CD8-positive, alpha-beta memory T cell (primary cell): ENCODE results near the gene TAX1BP1. TPM values are rescaled to one million over a fixed set of nuclear protein-coding genes. Genes with fewer than 3 reads are reported as not detected.
A peak's percentile ranks its signal among the peaks of the same experiment; 100 is the strongest.

ENCODE experiments used
- CTCF ChIA-PET: fragments of 350-600 bp; sonication (Branson Sonifier 250); formaldehyde crosslinking; loops from one replicate; lab custom pipeline; 2021; ENCODE audit warnings: antibody characterized with exemption; lab: Charles Lee
- POLR2A ChIA-PET: fragments of 350-600 bp; sonication (Branson Sonifier 250); formaldehyde crosslinking; loops from one replicate; lab custom pipeline; 2021; ENCODE audit warnings: antibody characterized with exemption; lab: Charles Lee
- DNase-seq, 5 donors: peaks; one replicate each; pipeline versions ENCODE4 v3.0.0 to v3.0.0-alpha.2; 2020 to 2022; ENCODE audit warnings: mixed read lengths in 1 of 5
- H3K27ac ChIP-seq: one replicate; pipeline ENCODE4 v1.7.0; 2013; ENCODE audit warnings: low read depth, mild to moderate bottlenecking, low read length, moderate library complexity
- H3K27me3 ChIP-seq: 2 replicates; pipeline ENCODE4 v1.7.0; 2013; ENCODE audit warnings: low read length, mild to moderate bottlenecking; ENCODE audit not compliant: insufficient read depth, poor library complexity, severe bottlenecking
- H3K36me3 ChIP-seq: 2 replicates; pipeline ENCODE4 v1.7.0; 2013; ENCODE audit warnings: mild to moderate bottlenecking, low read length, moderate library complexity; ENCODE audit not compliant: insufficient read depth
- H3K4me1 ChIP-seq: 2 replicates; pipeline ENCODE4 v1.7.0; 2013; ENCODE audit warnings: mild to moderate bottlenecking, low read length, moderate library complexity; ENCODE audit not compliant: insufficient read depth
- H3K4me3 ChIP-seq: 2 replicates; pipeline ENCODE4 v1.7.0; 2013; ENCODE audit warnings: mild to moderate bottlenecking, low read length
- H3K9me3 ChIP-seq: 2 replicates; pipeline ENCODE4 v1.7.0; 2013; ENCODE audit warnings: mild to moderate bottlenecking, low read length
- H3K27ac Mint-ChIP-seq, 8 donors: one replicate each; pipeline ENCODE4 v1.8.0; 2020 to 2021; ENCODE audit warnings: mixed read lengths in 8 of 8, mild to moderate bottlenecking in 6 of 8, inconsistent platforms in 3 of 8, moderate library complexity in 3 of 8
- H3K27me3 Mint-ChIP-seq, 2 donors: one replicate each; pipeline ENCODE4 v1.8.0; 2020 to 2021; ENCODE audit warnings: mixed read lengths in 2 of 2, mild to moderate bottlenecking in 1 of 2, moderate library complexity in 1 of 2
- H3K36me3 Mint-ChIP-seq, 3 donors: one replicate each; pipeline ENCODE4 v1.8.0; 2020 to 2021; ENCODE audit warnings: mixed read lengths in 3 of 3, inconsistent platforms in 1 of 3, mild to moderate bottlenecking in 1 of 3
- H3K4me1 Mint-ChIP-seq, 3 donors: one replicate each; pipeline ENCODE4 v1.8.0; 2020 to 2021; ENCODE audit warnings: mixed read lengths in 3 of 3, inconsistent platforms in 1 of 3, mild to moderate bottlenecking in 1 of 3
- H3K4me3 Mint-ChIP-seq, 7 donors: one replicate each; pipeline ENCODE4 v1.8.0; 2020 to 2021; ENCODE audit warnings: mixed read lengths in 7 of 7, mild to moderate bottlenecking in 6 of 7, moderate library complexity in 4 of 7, inconsistent platforms in 2 of 7
- H3K9me3 Mint-ChIP-seq, 5 donors: one replicate each; pipeline ENCODE4 v1.8.0; 2020 to 2022; ENCODE audit warnings: mixed read lengths in 5 of 5, mild to moderate bottlenecking in 3 of 5, moderate library complexity in 2 of 5, inconsistent platforms in 1 of 5
- polyA plus RNA-seq: library from polyadenylated mRNA; unstranded; fragments of 300-500 nt; fragmentation: Illumina TruSeq; gene quantifications from one replicate; pipeline ENCODE4 v1.2.3, GENCODE V29; 2021
- total RNA-seq, 2 experiments: library from RNA; stranded (reverse); gene quantifications; one replicate each; pipeline ENCODE4 v1.2.3, GENCODE V29; 2021

The TAX1BP1 gene
- 10 to 100 TPM; 80.8 to 82.1 TPM for total RNA-seq
- polyA plus RNA-seq = 135 TPM

DNA sequence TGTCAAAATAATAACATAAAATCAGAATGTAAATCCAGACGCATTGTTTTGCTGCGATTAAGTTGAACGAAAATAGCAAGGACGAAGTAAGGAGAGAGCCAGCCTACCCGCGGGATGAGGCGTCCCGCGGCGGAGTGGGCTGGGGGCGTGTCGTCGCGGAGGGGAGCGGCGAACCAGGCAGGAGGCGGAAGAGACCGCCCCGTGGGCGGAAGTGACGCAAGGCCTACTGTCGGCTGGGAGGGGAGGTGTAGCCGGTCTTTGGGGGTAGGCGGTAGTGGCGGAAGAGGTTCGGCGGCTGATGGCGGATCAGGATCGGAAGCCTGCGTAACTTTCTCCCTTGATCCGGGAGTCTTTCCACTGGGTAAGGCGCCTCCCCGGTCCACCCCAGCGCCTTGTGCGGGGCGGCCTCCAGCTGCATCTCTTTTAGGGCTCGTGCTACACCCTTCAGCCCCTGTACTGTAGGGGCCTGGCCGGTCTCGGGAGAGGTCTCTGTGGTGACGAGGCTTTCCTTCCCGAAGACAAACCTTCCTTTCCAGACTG lies at the start of gene TAX1BP1:
TSS of gene TAX1BP1 (plus strand) at position 254 of the 540 bp plus-strand sequence. CDS start 8,363 bp downstream, outside the sequence.
- H3K4me3 Mint-ChIP-seq = peak within 1 kb of the TSS; percentile 97 to 99 (median 99)

DNA sequence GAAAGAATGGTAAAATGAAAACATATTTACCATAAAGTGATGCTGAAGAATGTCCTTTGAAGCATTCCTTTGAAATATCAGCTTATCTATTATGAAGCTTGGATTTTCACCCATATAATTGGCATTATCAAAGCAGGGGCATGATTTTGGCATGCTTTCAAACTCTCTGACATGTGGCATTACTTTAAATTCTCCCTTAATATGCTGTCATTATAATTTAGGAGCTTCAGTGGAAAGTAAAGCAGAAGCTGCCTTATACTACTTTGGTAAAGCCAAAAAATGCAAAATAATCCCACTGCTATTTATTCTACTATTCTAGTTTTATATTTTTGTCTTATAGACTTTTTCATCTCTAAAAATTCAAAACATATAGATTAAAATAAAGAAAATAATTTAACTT lies 49.3 kb upstream of the TAX1BP1 start:
- Histone ChIP-seq H3K27ac (no peak overlapping the region), H3K4me1 (no peaks in the 10 kb centered on the region), H3K36me3 (no peaks in the 10 kb centered on the region), H3K27me3 (no peaks in the 10 kb centered on the region), H3K9me3 (no peaks in the 10 kb centered on the region), H3K4me3 (no peak overlapping the region)
- Mint-ChIP-seq H3K27ac (no peak overlapping the region), H3K4me3 (no peak overlapping the region), H3K27me3 (peaks cover 12 to 24% of the 10 kb centered on the region in 2 donors), H3K4me1 (no peaks in the 10 kb centered on the region), H3K36me3 (peaks cover 0 to 5% (median 0%) of the 10 kb centered on the region in 3 donors), H3K9me3 (peaks cover 0 to 6% (median 4%) of the 10 kb centered on the region in 5 donors)
- ChIA-PET POLR2A (no interaction called here), CTCF (no interaction called here)
- no peak for DNase-seq

More for the DNA sequence above, at the start of gene TAX1BP1:
- H3K4me1 ChIP-seq = peaks cover 18% of the 10 kb centered on the region
- H3K27ac ChIP-seq = peak within 1 kb of the TSS; percentile 97
- peaks cover 40 to 50% (median 43%) of the 10 kb centered on the region in 3 donors for H3K4me1 Mint-ChIP-seq
- H3K4me3 ChIP-seq = peak within 1 kb of the TSS; percentile 62
- H3K36me3 ChIP-seq = no peaks in the 10 kb centered on the region
- peaks cover 0 to 3% of the 10 kb centered on the region in 2 donors for H3K27me3 Mint-ChIP-seq
- DNase-seq = peak; percentile 93 to 97 (median 95)
- no peaks in the 10 kb centered on the region for H3K9me3 Mint-ChIP-seq
- peak within 1 kb of the TSS; percentile 94 to 99 (median 98) for H3K27ac Mint-ChIP-seq
- H3K27me3 ChIP-seq = no peaks in the 10 kb centered on the region
- POLR2A ChIA-PET = interaction anchor here (1.2 to 2.7 kb wide), 2 partner anchors 77 to 1539 kb away, joined by 5 to 35 read pairs; partner anchors contain the start of gene HIBADH
- CTCF ChIA-PET = interaction anchor here (2.4 kb wide), 1 partner anchor 77 kb away, joined by 15 read pairs; the partner anchor contains the start of gene HIBADH
- H3K36me3 Mint-ChIP-seq = peaks cover 0 to 27% (median 3%) of the 10 kb centered on the region in 3 donors
- no peaks in the 10 kb centered on the region for H3K9me3 ChIP-seq

DNA sequence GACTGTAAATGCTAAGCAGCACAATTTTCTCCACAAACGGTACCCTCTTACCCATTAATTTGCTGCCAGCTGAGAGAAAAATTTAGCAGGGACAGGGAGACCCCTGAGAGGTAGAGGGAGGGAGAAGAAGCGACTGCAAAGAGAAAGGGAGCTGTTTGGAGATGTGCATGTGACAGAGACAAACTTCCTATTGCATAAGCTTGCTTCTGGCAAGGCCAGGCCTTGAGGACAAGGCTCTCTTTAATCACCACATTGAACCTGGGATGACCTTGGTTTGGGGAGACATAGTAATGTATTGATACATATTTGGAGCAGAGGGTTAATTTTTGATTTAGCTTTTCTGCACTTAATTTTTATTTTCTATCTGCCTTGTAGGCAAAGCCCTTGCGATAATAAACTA lies 46.2 kb upstream of the TAX1BP1 start:
- Mint-ChIP-seq H3K27me3 (peaks cover 5 to 12% of the 10 kb centered on the region in 2 donors), H3K4me1 (no peaks in the 10 kb centered on the region), H3K36me3 (peaks cover 0 to 2% (median 0%) of the 10 kb centered on the region in 3 donors), H3K4me3 (no peak overlapping the region), H3K27ac (no peak overlapping the region), H3K9me3 (no peaks in the 10 kb centered on the region)
- Histone ChIP-seq H3K9me3 (no peaks in the 10 kb centered on the region), H3K27me3 (no peaks in the 10 kb centered on the region), H3K36me3 (no peaks in the 10 kb centered on the region), H3K27ac (no peak overlapping the region), H3K4me3 (no peak overlapping the region), H3K4me1 (no peaks in the 10 kb centered on the region)
- POLR2A ChIA-PET = no interaction called here
- no peak for DNase-seq
- CTCF ChIA-PET = no interaction called here

DNA sequence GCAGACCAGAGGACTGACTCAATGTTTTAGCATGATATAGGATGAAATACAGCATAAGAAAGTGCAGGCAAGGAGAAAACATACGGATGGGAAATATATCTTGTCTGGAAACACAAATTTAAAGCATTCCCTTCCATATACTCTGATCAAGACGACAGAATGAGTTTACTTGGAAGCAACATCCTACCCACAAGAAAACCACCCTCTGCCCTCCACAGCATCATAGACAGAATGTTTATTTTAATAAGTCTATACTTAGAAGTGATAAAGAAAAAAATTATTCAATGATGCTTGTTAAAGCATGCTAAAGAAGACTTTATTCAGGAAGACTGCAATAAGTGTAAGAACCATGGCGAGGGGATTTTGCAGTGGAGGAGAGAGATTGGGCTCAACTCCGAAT lies 44.9 kb upstream of the TAX1BP1 start:
- no peak overlapping the region for H3K4me3 ChIP-seq
- no peaks in the 10 kb centered on the region for H3K4me1 Mint-ChIP-seq
- POLR2A ChIA-PET = no interaction called here
- H3K4me1 ChIP-seq = no peaks in the 10 kb centered on the region
- peaks cover under 1 to 3% of the 10 kb centered on the region in 2 donors for H3K27me3 Mint-ChIP-seq
- H3K27ac Mint-ChIP-seq = no peak overlapping the region
- DNase-seq = no peak
- H3K27ac ChIP-seq = no peak overlapping the region
- CTCF ChIA-PET = no interaction called here
- H3K9me3 ChIP-seq = no peaks in the 10 kb centered on the region
- H3K27me3 ChIP-seq = no peaks in the 10 kb centered on the region
- no peak overlapping the region for H3K4me3 Mint-ChIP-seq
- peaks cover 0 to 2% (median 0%) of the 10 kb centered on the region in 3 donors for H3K36me3 Mint-ChIP-seq
- H3K36me3 ChIP-seq = no peaks in the 10 kb centered on the region
- no peaks in the 10 kb centered on the region for H3K9me3 Mint-ChIP-seq

DNA sequence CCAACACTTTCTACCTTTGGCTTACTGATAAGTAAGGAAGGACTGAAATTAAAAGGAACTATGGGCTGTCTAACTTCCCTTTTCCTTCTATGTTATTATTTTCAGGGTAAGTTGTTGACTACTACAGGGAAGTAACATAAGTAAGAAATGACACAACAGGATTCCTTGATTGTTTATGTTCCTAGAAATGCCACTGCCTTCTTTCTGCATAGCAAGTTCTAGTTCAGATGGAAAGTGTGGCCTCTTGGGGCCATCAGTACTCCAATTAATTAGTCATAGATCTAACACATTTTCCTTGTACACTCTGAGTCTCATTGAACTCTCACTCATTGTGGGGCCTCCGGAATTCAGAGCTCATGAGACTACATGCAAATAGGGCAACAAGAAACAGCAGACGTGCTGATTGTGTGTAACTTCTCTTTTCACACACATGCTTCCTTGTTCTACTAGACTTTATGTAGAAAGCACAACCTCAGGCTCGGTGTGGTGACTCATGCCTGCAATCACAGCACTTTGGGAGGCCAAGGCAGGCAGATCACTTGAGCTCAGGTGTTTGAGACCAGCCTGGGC lies 42.0 kb upstream of the TAX1BP1 start:
- no peak overlapping the region for H3K27ac ChIP-seq
- no peaks in the 10 kb centered on the region for H3K9me3 ChIP-seq
- DNase-seq = no peak
- H3K36me3 ChIP-seq = no peaks in the 10 kb centered on the region
- Mint-ChIP-seq H3K9me3 (no peaks in the 10 kb centered on the region), H3K27ac (peak overlapping the region in 1 of 8 donors; percentile 12), H3K27me3 (peaks cover 8 to 16% of the 10 kb centered on the region in 2 donors), H3K4me3 (no peak overlapping the region), H3K4me1 (no peaks in the 10 kb centered on the region), H3K36me3 (peaks cover 0 to 2% (median 0%) of the 10 kb centered on the region in 3 donors)
- CTCF ChIA-PET = no interaction called here
- H3K27me3 ChIP-seq = no peaks in the 10 kb centered on the region
- H3K4me3 ChIP-seq = no peak overlapping the region
- H3K4me1 ChIP-seq = no peaks in the 10 kb centered on the region
- POLR2A ChIA-PET = no interaction called here

DNA sequence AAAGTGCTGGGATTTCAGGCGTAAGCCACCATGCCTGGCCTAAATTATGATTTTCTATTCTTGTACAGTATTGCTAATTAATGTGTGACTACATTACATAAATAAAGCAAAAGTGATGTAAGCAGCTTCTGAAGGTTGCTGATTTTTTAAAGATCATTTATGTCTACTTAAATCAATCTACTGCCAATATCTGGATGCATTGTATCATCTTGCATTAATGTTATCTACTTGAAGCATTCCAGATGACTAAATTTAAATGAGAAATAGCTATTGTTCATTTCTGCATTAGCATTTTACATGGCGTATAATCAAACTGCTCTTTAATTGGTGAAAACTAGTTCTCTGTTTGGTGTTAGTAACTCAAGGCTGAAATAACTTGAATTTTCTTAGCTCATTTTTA lies 40.2 kb upstream of the TAX1BP1 start:
- Mint-ChIP-seq H3K4me3 (no peak overlapping the region), H3K36me3 (peaks cover 0 to 2% (median 0%) of the 10 kb centered on the region in 3 donors), H3K27me3 (peaks cover 9 to 21% of the 10 kb centered on the region in 2 donors), H3K27ac (no peak overlapping the region), H3K4me1 (no peaks in the 10 kb centered on the region), H3K9me3 (no peaks in the 10 kb centered on the region)
- no peaks in the 10 kb centered on the region for H3K4me1 ChIP-seq
- no peak for DNase-seq
- no peak overlapping the region for H3K27ac ChIP-seq
- no peaks in the 10 kb centered on the region for H3K27me3 ChIP-seq
- H3K36me3 ChIP-seq = no peaks in the 10 kb centered on the region
- CTCF ChIA-PET = no interaction called here
- POLR2A ChIA-PET = no interaction called here
- H3K9me3 ChIP-seq = no peaks in the 10 kb centered on the region
- no peak overlapping the region for H3K4me3 ChIP-seq

DNA sequence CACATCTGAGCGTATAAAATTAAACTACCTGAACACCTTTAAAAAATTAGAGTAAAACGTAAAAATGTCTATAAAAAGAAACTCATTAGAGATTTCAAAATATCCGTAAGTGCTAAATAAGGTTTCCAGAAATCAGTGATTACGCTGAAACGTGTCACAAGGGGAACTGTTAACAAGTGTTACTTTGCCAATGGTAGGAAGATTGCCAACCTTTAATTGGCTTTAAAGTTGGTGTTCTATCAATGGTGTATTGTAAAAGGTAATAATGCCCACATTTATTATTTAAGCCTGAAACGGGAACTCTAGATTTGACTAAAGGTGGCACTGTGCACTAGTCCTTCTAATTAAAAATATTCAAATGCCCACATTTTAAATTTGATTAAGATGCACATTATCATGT lies 39.5 kb upstream of the TAX1BP1 start:
- no peak for DNase-seq
- POLR2A ChIA-PET = no interaction called here
- Histone ChIP-seq H3K4me1 (no peaks in the 10 kb centered on the region), H3K27me3 (no peaks in the 10 kb centered on the region), H3K27ac (no peak overlapping the region), H3K9me3 (no peaks in the 10 kb centered on the region), H3K4me3 (no peak overlapping the region), H3K36me3 (no peaks in the 10 kb centered on the region)
- peaks cover 8 to 28% of the 10 kb centered on the region in 2 donors for H3K27me3 Mint-ChIP-seq
- no peak overlapping the region for H3K4me3 Mint-ChIP-seq
- H3K27ac Mint-ChIP-seq = no peak overlapping the region
- H3K36me3 Mint-ChIP-seq = no peaks in the 10 kb centered on the region
- H3K9me3 Mint-ChIP-seq = no peaks in the 10 kb centered on the region
- CTCF ChIA-PET = no interaction called here
- no peaks in the 10 kb centered on the region for H3K4me1 Mint-ChIP-seq

DNA sequence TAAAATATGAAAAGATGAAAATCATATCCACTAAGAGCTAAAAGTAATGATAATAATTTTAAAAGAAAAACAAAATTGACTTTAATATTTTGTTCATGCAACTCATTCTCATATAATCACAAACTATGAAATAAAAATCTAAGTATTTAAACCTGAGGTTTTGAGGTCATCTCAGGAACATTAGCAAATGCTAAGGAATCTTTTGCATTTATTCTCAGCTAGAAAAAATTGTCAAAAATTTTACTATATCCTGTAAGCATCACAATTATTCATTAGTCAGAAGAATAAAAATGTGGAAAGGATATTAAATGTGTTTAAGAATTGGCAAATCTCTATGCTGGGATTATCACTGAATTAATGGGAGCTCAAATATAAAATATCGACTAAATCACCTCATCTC lies 36.8 kb upstream of the TAX1BP1 start:
- DNase-seq = no peak
- H3K36me3 Mint-ChIP-seq = no peaks in the 10 kb centered on the region
- no peaks in the 10 kb centered on the region for H3K27me3 ChIP-seq
- no peak overlapping the region for H3K4me3 Mint-ChIP-seq
- H3K9me3 Mint-ChIP-seq = no peaks in the 10 kb centered on the region
- ChIA-PET CTCF (no interaction called here), POLR2A (no interaction called here)
- H3K27ac Mint-ChIP-seq = no peak overlapping the region
- H3K4me3 ChIP-seq = no peak overlapping the region
- H3K36me3 ChIP-seq = no peaks in the 10 kb centered on the region
- H3K27ac ChIP-seq = no peak overlapping the region
- H3K9me3 ChIP-seq = no peaks in the 10 kb centered on the region
- H3K4me1 ChIP-seq = no peaks in the 10 kb centered on the region
- H3K27me3 Mint-ChIP-seq = peaks cover 12 to 31% of the 10 kb centered on the region in 2 donors
- H3K4me1 Mint-ChIP-seq = no peaks in the 10 kb centered on the region
